ENCODE measurements around the gene RBCK1. TPM values are rescaled to one million over a fixed set of nuclear protein-coding genes. Genes with fewer than 3 reads are reported as not detected.
"Not testable (repeated sequence)": the region's sequence is repeated elsewhere in the genome, so short reads cannot be mapped to it uniquely, and the experiment has no call there.

The RBCK1 gene
- total and polyA plus RNA-seq, 9 of the 15 experiments (the other 6 are each of a cell fraction or from before 2014, with no cell fraction given): 5.9 to 59.3 (median 26.5) TPM

DNA sequence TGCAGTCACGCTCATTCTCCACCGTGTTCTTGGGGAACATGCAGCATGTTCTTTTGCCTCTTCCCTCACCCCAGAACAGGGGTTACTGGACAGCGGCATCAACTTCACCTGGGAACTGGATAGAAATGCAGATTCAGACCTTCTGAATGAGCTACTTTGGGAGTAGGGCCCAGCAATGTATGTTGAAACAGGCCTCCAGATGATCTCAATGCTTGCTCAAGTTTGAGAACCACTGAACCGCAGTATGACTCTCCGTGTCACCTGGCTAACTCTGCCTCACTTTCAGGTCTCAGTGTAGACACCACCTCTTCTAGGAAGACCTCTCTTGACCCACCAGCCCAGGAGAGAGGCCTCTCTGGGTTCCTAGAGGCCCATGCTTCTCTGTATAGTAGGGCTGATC is 22.7 kb upstream of the RBCK1 start:
- in situ Hi-C loops (cut with MboI): no loop called here

DNA sequence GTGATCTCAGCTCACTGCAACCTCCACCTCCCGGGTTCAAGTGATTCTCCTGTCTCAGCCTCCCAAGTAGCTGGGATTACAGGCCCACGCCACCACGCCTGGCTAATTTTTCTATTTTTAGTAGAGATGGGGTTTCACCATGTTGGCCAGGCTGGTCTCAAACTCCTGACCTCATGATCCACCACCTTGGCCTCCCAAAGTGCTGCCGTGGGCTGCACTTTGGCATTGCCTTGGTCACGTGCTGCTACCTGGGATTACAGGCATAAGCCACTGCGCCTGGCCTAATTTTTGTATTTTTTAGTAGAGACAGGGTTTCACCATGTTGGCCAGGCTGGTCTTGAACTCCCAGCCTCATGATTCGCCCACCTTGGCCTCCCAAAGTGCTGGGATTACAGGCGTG is 21.5 kb upstream of the RBCK1 start:
- H3K79me2 ChIP-seq (ENCODE audit: control insufficient read depth, insufficient read depth, low read length): peaks cover 73% of the 10 kb centered on the region
- H3K9me1 ChIP-seq (ENCODE audit: control insufficient read depth, insufficient read depth, low read length); H3K9me3 ChIP-seq (replicated peaks; ENCODE audit: control insufficient read depth, insufficient read depth, low read depth, low read length); H3K27me3 ChIP-seq (ENCODE audit: control insufficient read depth in 2 of 2, insufficient read depth in 2 of 2, low read length in 2 of 2); H3K27ac ChIP-seq (ENCODE audit: extremely low read depth, low read depth, low read length); H3K9ac ChIP-seq (ENCODE audit: insufficient read depth in 1 of 2, low read depth in 2 of 2, low read length in 2 of 2); in situ Hi-C loops (cut with MboI); CTCF ChIA-PET (ENCODE audit: low intra/inter-chr PET ratio); FAIRE-seq; H3K4me3 ChIP-seq; BruUV-seq (replicated peaks); DNase-seq (ENCODE audit: extremely low read depth in 1 of 4, low spot score in 3 of 4); intact Hi-C loops (cut with micrococcal nuclease); H3K4me2 ChIP-seq (ENCODE audit: insufficient read depth, low read length); ATAC-seq; H2AFZ ChIP-seq (ENCODE audit: low read depth, low read length): not testable (repeated sequence)
- POLR2A ChIA-PET: interaction anchor here (0.6 to 9.2 kb wide), 4 partner anchors 11 to 56 kb away, joined by 5 to 100 read pairs (median 53); no protein-coding TSS in a partner anchor
- H3K4me1 ChIP-seq (replicated peaks in 1 of 2; ENCODE audit: control insufficient read depth in 2 of 2, insufficient read depth in 2 of 2, low read length in 2 of 2): peaks cover 14% of the 10 kb centered on the region in 2 experiments; a peak in 4 of 5 replicates
- TF ChIP-seq RBFOX2 (IDR thresholded peaks at IDR 0.05; ENCODE audit: low read depth, low read length) (peak; percentile 62), SUPT5H (IDR thresholded peaks at IDR 0.05) (peak; percentile 20; the same call in 1 of the 2 replicates), POLR2G (IDR thresholded peaks at IDR 0.05; ENCODE audit: low read depth, low read length) (peak; percentile 56; the same call in 1 of the 2 replicates)
- peaks cover 81% of the 10 kb centered on the region for H3K36me3 ChIP-seq (ENCODE audit: control insufficient read depth, insufficient read depth, low read length)
- peaks cover 11% of the 10 kb centered on the region for H4K20me1 ChIP-seq (replicated peaks; ENCODE audit: control insufficient read depth, insufficient read depth, low read length)
- WGBS (ENCODE audit: insufficient coverage, low coverage, missing lambda C conversion rate): 95% methylated on average over 7 of the region's 8 CpGs

More for the DNA sequence above, 22.7 kb upstream of the RBCK1 start:
- Histone ChIP-seq H3K4me1 (replicated peaks in 1 of 2; ENCODE audit: control insufficient read depth in 2 of 2, insufficient read depth in 2 of 2, low read length in 2 of 2) (peaks cover 14 to 19% of the 10 kb centered on the region in 2 experiments; a peak in 4 of 5 replicates), H3K4me2 (ENCODE audit: insufficient read depth, low read length) (no peak overlapping the region), H3K36me3 (ENCODE audit: control insufficient read depth, insufficient read depth, low read length) (peaks cover 70% of the 10 kb centered on the region), H3K9ac (ENCODE audit: insufficient read depth in 1 of 2, low read depth in 2 of 2, low read length in 2 of 2) (no peak overlapping the region), H3K4me3 (no peak overlapping the region), H4K20me1 (replicated peaks; ENCODE audit: control insufficient read depth, insufficient read depth, low read length) (peaks cover 11% of the 10 kb centered on the region), H3K9me3 (replicated peaks; ENCODE audit: control insufficient read depth, insufficient read depth, low read depth, low read length) (no peaks in the 10 kb centered on the region), H3K79me2 (ENCODE audit: control insufficient read depth, insufficient read depth, low read length) (peaks cover 79% of the 10 kb centered on the region), H3K27me3 (ENCODE audit: control insufficient read depth in 2 of 2, insufficient read depth in 2 of 2, low read length in 2 of 2) (no peaks in the 10 kb centered on the region), H3K27ac (ENCODE audit: extremely low read depth, low read depth, low read length) (no peak overlapping the region; the same call in 2 of the 3 replicates), H3K9me1 (ENCODE audit: control insufficient read depth, insufficient read depth, low read length) (no peaks in the 10 kb centered on the region), H2AFZ (ENCODE audit: low read depth, low read length) (no peak overlapping the region)
- peak; percentile 62 for TF ChIP-seq RBFOX2 (IDR thresholded peaks at IDR 0.05; ENCODE audit: low read depth, low read length)
- TF ChIP-seq CTBP1 (IDR thresholded peaks at IDR 0.05; ENCODE audit: borderline replicate concordance): no peak
- WGBS (ENCODE audit: insufficient coverage, low coverage, missing lambda C conversion rate): 92% methylated on average over 4 of the region's 5 CpGs
- ATAC-seq: no peak
- ChIA-PET POLR2A (interaction anchor here (2.7 to 9.2 kb wide), 3 partner anchors 12 to 23 kb away, joined by 11 to 100 read pairs (median 95); no protein-coding TSS in a partner anchor), CTCF (ENCODE audit: low intra/inter-chr PET ratio) (no interaction called here)
- no peak for DNase-seq (ENCODE audit: extremely low read depth in 1 of 4, low spot score in 3 of 4)
- intact Hi-C loops (cut with micrococcal nuclease): no loop called here
- no TSS peak for BruUV-seq (replicated peaks)
- no peak for FAIRE-seq
